HT1080 (cell line): ENCODE measurements around the gene FSTL4. TPM values are rescaled to one million over a fixed set of nuclear protein-coding genes. Genes with fewer than 3 reads are reported as not detected.

Experiments
- DNase-seq: peaks from one replicate; pipeline ENCODE4 v3.0.0-alpha.2; 2015; ENCODE audit warnings: low read depth
- total RNA-seq: library from RNA; depleted of rRNA; stranded (reverse); fragments of >200 nt; shearing (Covaris generic); gene quantifications from 2 replicates; pipeline ENCODE4 v1.2.3, GENCODE V29; 2014

Gene FSTL4
- total RNA-seq, 1 experiment from 2014 or later = 0.47 TPM

DNA sequence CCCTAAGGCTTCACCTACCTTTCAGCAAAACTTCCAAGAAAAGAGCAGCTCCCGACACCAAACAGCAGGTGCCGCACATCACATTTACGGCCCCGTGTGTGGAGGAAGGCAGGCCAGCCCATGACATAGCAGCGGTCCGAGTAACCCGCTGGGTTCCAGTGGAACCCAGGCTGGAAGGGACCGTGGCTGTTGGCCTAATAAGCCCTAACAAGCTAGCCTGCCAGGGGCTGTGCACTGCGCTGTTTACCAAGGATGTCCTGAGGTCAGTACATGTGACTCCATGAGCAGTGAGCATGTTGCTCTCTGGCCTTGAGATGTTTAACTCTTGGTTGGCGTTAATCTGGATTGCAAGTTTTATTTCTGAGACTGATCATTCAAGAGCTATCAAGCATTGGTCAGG, 131.5 kb downstream of the FSTL4 start:
- DNase-seq = no peak

DNA sequence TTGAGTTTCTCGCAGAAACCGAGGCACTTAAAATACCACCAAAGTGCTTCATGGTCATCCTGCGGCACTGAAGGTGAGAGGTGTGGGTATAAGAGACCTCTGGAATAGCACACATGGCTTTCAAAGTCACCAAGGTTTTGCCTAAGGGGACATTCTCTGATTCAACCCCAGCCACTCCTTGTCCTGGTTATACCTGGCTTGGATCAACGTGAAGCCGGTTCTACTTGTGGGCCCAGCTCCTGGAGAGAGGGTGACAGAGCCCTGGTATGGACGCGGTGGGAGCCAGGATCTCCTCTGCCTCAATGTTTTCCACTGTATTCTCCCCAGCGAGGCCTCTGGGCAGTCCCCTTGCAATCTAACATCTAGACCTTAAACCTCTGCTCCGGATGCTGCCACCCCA, 132.0 kb downstream of the FSTL4 start:
- no peak for DNase-seq

- DNase-seq = no peak
Measured at GRCh38 chr5:133478199-133478985, 133.9 kb downstream of the FSTL4 start.

GRCh38 chr5:133475986-133476385, 136.4 kb downstream of the FSTL4 start:
- no peak for DNase-seq

DNA sequence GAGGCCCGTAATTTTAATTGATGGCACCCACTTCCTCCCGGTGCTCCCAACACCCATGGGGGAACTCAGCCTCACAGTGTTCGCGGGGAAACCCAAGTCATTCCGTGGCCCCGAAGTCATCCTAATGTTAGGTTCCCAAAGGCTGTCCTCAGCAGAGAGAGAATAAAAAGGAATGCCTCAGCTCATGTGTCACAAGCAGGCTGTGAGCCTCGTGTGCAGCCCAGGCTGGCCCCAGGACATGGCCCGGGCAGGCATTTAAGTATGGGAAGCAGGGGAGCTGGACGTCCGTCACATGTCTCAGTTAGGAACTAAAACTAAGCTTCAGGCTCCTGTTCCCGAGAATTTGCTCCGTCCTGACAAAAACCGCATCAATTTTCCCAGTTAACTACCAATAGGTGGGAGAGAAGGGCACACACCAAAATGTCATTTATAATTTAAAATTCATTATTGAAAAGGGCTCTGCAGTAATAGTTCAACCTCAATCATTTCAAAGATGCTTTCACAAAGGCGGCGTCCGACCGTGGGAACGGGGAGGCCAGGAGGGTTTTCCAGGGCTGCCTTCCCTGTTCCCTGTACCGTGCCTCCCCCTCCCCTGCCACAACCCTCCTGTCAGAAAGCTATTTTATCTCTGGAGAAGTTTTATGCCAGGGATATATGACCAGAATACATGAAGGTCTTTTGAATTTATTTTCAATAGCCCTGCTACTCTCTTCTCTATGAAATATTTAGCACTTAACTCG, 137.3 kb downstream of the FSTL4 start:
- no peak for DNase-seq

- no peak for DNase-seq
Measured at GRCh38 chr5:133473291-133473690, 139.1 kb downstream of the FSTL4 start.

GRCh38 chr5:133472829-133473228, 139.5 kb downstream of the FSTL4 start:
- DNase-seq = no peak

- DNase-seq = no peak
Measured at GRCh38 chr5:133471699-133472098, 140.6 kb downstream of the FSTL4 start.

DNA sequence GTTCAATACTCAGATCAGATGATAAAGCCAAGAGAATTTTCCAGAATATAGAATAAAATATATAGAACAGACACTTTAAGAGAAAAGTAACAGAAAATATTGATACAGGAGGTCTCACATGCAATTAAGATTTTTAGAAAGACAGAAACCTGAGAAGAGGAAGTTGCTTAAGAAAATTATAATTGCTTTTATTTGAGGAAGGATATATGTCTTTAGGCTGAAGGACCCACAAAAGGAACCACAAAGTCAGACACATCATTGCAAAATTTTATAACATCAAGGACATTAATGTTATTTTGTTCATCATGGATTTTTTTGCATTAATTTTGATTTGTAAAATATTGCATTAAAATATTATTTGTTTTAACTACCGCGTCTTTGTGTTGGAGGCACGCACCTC, 141.5 kb downstream of the FSTL4 start:
- no peak for DNase-seq

DNA sequence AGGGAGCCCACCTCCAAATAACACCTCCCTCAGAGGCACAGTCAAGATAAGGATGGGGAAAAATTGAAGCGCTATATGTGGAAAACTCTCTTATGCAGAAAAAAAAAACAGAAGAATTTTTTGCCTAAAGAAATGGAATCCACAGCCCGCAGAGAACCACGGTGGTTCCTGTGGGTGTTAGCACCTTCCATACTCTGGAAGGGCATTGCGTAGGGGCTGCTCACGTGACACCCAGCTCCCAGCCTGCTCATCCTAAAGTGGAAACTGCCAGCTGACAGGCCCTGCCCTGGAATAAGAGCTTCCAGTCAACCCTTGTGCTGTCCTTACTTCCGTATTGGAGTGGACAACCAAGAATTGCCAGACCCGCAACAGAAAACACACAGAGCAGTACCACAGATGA, 142.5 kb downstream of the FSTL4 start:
- no peak for DNase-seq

DNA sequence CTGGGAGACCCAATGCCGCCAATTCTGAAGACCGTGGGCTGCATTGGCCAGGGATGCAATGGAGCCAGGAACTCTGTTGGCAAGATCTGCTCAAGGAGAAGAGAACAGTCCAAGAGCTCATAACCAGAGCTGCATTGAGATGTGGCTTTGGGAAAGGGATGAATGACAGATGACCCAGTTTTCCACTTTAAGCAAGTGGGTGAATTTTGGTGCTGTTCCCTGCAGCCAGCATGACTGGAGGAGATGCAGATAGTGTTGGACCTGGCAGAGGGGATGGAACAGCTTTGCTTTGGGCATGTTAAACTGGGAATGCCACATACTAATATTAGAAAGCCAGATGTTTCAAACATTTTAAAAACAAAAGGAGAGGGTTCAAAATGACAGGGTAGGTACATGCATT, 143.1 kb downstream of the FSTL4 start:
- DNase-seq = no peak

DNA sequence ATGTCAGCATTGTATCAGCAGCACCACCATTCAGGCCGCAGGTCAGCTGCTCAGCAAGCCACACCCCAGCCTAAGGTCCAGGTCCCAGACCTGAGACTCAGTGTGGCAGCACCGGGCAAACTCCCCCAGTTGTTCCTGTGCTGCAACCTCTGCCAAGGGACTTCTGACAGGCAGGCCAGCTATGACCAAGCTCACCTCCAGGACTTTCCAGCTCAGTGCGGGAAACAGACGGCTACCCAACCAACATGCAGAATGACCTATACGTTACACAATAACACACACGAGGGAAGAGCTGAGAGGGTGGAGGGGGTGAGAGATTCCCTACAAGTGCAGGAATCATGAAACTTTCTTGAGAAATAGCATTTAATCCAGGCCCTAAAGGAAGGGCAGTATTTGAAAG, 143.7 kb downstream of the FSTL4 start:
- no peak for DNase-seq

DNA sequence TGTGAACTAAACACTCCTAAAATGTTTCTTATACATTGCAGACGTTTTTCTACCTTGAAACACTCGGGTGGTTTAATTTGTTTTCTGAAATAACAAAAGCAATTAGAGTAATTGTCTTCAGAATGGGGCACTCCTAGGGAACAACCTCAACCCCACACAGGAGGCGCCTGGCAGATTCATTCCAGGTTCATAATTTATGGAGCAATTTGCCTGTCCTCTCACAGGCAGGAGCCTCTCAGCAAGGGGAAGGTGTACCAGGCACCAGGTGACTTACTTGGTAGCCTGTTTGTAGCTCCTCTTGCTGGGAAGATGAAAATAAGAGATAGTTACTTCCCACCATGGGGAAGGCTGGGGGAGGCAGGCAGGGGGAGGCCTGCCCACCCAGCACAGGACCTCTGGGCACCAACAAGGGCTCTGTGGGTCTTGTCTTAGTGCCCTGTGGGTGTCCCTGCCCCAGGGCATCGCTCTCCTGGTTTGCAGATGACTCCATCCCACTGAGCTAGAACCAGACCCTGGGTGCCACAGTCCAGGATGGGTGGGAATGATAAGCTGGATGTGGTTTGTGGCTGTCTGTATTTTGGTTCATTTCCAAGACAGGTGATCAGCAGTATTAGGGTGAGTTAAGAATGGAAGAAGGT, 144.4 kb downstream of the FSTL4 start:
- no peak for DNase-seq

- DNase-seq = no peak
Measured at GRCh38 chr5:133467335-133467779, 145.0 kb downstream of the FSTL4 start.

GRCh38 chr5:133466556-133467334, 145.6 kb downstream of the FSTL4 start:
- DNase-seq = no peak

DNA sequence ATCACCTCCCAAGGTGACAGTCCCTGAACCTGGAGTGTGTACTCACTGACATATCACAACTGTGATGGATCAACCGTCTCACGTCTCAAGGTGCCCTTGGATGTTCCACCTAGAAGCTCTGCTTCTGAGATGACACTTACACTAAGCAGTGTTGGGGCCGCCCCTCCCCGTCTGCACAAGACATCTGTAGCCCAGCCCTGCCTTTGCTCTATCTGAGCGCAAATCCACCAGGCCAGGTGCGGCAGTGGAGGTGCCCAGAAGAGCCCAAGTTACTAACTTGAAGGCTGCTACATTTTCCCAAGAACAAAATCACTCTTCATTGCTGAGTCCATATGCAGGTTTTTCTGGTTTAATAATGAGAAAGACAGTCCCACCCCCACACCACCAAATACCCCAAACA, 148.3 kb downstream of the FSTL4 start:
- DNase-seq = no peak

DNA sequence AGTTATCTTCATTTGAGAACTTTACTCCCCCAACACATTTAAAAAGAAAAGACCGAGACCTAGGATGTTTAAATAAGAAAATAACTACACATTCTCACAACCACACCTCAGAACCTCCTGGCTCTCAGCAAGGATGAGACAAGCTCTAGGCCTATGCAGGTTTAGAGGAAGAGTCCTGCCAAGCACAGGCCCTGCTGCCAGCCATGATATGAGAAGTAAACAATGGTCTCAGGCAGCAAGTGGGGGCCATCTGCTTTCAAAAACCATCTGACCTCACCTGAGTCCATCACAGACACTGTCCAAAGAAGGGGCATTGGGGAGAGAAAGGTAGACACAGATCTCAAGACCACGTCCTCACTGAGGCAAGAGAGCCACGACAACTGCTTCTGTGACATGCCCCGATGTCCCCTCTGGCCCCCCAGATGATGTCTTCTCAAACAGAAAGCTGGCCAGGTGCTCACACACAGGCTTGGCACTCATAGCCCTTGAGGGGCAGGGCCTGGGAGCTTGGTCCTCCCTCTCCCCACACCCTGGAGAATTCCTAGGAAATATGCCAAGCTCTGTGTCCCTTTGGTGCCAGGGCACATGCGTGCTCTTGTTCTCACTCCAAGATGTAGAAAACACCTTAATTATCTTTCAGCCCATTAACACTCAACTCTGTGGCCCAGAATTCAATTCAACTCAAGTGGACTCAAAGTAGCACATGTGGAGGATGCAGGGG, 150.4 kb downstream of the FSTL4 start:
- DNase-seq = no peak

- peak; percentile 16 for DNase-seq
Measured at GRCh38 chr5:133460172-133460758, 152.1 kb downstream of the FSTL4 start.

- peak; percentile 35 for DNase-seq
Measured at GRCh38 chr5:133459474-133460160, 152.7 kb downstream of the FSTL4 start.

- no peak for DNase-seq
Measured at GRCh38 chr5:133458435-133458834, 153.9 kb downstream of the FSTL4 start.
